Panc1 (cell line): Measurements from ENCODE around the gene SH3PXD2A.

ENCODE experiments used
- CTCF ChIP-seq: fragments of 450-650 bp; IDR thresholded peaks from 2 replicates; pipeline ENCODE4 v1.5.1; 2017; ENCODE audit warnings: mild to moderate bottlenecking
- POLR2AphosphoS5 ChIP-seq: IDR thresholded peaks from 2 replicates; pipeline ENCODE4 v1.6.1; 2012; ENCODE audit warnings: mild to moderate bottlenecking, low read depth, low read length, moderate library complexity

GRCh38 chr10:103552856-103553742, 302.3 kb downstream of the SH3PXD2A start:
- TF ChIP-seq CTCF (no peak), POLR2AphosphoS5 (no peak)
